HG03521 (cell line): ENCODE results near the gene SP6.

Source experiments
- ATAC-seq: cut with Tn5 transposase; IDR thresholded peaks from one replicate; pipeline ENCODE4 v1.9.1; 2021; ENCODE audit warnings: mild to moderate bottlenecking, moderate library complexity; ENCODE audit not compliant: unreplicated experiment

Gene SP6

DNA sequence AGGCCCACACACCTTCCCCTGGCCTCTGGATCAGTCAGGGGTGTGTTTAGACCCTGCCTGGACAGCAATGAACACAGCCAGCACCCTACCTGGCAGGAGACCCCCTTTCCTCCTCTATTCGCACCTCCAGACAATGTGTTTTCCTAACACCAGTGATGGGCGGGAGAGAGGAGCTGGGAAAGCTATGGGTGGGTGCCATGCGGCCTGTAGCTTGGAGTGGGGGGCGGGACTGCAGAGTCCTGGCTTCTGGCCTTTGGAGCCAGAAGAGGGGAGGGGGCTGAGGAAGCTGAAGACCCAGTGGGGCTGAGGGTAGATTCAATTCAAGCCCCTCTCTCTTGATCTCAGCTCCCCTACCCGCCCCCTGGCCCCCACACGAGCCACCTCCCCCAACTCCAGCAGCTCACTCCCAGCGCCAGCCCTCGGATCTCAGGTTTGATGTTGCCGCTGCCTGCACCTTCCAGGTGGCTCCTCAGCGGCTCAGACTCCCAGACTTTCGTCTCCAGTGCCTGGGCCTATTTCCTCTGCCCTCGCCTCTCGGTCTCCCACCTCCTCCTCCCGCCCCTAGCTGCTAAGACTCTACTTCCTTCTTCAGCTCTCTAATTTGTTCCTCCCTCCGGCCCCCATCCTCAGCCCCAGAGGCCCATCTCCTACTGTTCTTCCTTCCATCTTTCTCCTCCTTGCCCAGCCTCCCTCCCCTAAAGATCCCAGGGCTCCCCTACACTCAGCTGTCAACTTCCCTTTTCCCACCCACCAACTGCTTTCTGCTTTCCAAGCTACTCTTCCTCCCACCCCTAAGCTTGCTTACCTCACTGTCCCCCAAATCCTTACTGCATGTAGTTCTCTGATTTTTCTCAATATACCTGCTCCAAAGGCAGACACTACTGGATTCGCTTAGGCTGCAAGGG lies 6.8 kb upstream of the SP6 start:
- no peak for ATAC-seq

DNA sequence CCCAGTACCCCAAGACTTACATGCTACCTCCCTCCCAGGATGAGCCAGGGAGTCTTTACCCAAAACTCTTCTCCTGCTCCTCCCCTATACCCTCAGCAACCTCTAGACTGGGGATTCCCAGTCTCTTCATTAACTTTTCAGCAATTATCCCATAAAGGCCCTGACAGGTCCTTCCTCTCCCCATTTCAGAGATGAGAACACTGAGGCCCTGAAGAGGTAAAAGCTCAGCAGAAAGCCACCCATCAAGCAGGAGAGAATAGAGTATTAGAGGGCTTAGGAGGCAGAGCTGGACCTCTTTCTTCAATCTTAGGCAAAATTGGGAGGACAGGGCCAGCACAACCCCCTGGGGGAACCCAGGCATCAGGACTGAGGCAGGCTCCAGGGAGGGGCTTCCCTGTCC lies 5.9 kb upstream of the SP6 start:
- no peak for ATAC-seq

DNA sequence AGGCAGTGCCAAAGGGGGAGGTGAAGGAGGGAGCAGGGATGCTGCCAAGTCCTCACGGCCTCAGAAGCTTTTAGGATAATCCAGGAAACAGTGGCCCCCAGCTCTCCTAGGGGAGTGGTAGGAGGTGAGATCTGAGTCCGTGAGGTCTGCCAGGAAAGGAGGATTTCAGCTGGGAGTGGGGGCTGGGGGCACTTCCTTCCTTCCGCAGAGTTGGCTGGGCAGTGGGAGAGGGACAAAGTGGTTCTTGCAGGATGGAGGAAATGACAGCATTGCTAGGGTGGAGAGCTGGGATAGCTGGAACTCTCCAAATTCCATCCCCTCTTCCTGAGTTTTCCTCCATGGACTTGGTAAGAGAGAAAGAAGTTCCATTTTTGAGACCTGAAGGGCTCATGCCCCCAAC lies 4.8 kb upstream of the SP6 start:
- no peak for ATAC-seq

DNA sequence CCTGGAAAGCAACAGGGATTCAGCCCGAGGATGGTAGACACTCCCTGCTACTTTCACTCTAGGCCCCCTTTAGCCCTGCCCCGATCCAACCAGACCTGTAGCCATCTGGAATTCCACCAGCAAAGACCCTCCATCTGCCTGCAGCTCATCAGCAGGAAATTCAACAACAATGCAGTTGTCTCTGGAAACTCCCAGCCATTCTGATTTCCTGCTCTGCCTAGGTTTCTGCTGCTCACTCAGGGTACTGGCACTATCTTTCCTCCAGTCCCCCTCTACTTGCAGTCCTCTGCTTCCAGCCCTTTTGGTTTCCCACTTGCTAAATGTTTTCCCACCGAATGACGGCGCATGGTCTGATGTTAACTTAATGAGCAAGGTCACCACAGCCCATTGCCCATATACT lies 2.7 kb upstream of the SP6 start:
- no peak for ATAC-seq

DNA sequence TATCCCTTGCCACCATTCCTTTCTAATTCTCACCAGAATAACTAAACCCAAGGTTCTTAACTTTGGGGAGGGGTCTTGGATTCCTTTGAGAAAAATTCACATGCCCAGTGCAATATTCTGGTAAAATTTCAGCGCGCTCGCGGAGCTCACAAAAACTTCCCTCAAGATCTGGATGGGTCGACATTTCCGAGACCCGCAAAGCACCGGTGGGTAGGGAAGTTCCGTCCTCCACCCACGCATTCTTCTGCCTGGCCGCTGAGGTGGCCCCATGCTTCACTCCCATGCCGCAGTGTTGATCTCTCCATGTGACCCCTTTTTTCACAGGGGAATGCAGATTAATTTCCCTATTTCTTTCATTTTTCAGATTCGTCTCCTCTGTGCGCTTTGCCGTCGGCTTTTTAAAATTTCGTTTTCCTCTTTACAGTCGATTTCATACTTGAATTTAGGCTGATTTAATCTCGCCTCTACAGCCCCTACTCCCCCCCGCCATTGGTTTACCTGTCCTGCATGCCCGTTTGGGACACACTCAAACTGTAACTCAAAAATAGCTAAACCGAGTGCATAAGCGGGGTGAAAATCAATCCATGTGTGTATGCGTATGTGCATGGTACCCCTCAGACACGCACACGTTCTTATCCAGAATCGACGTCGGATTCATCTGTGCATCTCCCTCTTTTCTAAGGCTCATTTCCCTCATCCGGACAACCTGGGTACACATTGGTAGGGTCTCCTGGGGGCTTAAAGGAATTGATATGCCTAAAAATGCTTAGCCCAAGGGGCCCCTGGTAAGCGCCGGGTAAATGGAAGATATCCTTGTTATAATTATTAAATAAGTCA lies 1.4 kb upstream of the SP6 start:
- no peak for ATAC-seq

DNA sequence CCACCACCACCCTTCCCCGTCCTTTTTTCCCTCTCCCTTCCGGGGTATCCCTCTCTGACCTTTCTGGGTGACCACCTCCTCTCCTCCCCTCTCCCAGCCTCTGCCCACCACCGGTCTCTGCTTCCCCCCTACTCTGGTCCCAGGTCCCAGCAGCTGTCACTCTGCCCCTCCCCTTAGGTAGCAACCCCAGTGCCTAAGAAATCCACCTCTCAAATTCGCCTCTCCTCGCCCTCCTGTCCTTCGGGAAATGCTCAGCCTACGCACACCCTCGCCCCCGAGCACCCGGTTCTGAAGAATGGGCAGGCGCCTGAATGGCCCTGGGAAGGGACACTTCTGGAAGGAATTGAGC lies 775 bp upstream of the SP6 start:
- ATAC-seq, result no peak

DNA sequence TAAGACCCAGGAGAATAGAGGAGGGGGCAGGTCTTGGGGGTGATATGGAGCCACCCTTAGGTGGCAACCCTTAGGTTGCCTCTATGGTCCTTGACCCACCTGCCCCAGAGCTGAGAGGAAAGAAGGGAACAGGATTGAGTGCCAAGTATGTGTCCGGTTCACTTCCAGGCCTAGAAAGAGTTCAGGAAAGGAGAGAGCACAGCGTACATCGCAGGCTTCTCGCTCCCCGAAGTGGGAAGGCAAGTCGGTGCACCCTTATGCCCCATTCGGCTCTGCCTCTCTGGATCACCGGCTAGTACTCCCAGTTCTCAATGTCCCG lies 631 bp downstream of the SP6 start:
- ATAC-seq, result no peak

DNA sequence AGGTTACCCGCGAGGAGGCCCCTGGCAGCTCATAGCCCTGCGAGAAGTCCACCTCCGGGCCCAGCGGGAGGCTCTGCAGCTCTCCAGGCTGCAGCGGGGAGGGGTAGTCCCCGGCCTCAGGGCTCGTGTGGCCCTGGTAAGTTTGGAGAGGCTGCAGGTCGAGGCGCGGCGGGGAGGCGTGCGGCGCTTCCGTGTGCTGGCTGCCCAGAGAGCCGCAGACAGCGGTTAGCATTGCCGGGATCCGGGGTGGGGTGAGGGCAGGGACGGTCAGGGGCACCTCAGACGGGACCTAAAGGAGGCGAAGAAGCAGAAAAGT lies 2.8 kb downstream of the SP6 start:
- ATAC-seq, result no peak

DNA sequence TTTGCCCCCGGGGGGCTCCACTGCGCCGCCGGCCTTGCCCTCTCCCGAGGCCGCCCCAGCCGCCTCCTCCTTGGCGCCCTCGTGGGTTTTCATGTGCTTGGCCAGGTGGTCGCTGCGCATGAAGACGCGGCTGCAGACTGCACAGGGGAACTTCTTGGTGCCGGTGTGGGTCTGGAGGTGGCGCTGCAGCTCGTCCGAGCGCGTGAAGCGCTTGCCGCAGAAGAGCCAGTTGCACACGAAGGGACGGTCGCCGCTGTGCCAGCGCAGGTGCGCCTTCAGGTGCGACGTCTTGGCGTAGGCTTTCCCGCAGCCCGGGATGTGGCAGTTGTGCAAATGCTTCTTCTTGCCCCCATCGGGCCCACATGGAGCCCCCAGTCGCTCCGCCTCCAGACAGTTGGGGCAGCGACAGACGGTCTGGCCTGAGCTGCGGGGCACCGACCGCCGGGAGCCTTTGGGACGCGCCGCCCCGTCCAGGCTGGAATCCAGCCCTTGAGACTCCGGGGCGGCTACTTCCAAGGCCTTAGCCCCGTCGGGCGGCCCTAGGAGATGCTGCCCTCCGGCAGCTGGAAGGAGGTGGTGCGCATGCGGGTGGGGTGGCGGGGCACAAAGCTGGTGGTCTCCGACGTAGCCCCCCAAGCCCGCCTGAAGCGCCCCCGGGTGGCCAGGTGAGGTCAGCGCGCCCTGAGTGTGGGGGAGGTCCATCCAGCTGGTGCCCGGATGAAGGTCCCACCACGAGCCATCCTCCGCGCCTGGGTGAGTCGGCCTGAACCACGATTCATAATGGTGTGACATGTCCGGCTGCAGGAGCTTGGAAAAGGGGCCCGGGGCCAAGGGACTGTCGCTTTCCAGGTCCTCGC lies 3.4 kb downstream of the SP6 start:
- ATAC-seq, result no peak

DNA sequence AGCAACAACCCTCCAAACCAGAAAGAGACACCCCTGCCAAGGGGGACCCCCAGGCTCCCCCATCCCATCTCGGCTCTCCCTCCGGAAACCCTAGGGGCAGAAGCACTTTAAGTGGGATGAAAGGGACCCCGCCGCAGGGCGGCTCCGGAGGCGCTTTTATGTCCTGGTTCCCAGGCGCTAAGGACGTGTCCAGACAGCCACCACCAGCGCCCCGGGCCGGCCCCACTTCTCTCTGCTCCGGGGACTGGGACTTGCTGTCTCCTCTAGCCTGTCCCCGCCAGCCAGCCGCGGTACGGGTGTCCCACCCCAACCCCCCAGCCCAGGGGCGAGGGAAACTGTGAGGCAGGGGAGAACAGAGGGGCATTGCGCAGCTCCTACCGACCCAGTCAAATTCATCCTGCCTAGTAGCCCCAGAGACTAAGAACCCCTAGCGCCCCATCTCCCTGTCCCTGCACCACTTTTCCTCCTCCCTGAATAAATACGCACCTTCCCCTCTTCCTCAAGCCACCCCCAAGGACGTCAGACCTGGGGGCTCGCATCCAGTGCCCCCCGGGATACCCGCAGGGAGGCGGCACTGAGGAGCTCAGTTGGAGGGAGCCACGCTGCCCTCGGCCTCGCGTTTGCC lies 4.1 kb downstream of the SP6 start:
- no peak for ATAC-seq

DNA sequence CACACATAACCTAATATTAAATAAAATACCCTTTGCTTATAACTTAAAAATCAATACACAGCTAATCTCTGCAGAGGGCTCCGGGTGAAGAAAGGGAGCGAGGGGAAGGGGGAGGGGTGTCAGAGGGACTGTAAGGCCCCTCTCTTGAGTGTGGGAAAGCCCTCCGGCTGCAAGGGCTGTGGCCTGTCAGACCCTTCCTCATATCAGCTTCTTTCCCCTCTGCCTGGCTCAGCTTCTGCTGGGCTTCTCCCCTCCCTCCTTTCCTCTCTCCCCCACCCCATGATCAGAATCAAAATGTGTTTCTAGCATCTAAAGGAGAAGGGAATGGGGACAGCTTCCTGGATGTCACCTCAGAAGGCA lies 5.3 kb downstream of the SP6 start:
- ATAC-seq, result no peak

DNA sequence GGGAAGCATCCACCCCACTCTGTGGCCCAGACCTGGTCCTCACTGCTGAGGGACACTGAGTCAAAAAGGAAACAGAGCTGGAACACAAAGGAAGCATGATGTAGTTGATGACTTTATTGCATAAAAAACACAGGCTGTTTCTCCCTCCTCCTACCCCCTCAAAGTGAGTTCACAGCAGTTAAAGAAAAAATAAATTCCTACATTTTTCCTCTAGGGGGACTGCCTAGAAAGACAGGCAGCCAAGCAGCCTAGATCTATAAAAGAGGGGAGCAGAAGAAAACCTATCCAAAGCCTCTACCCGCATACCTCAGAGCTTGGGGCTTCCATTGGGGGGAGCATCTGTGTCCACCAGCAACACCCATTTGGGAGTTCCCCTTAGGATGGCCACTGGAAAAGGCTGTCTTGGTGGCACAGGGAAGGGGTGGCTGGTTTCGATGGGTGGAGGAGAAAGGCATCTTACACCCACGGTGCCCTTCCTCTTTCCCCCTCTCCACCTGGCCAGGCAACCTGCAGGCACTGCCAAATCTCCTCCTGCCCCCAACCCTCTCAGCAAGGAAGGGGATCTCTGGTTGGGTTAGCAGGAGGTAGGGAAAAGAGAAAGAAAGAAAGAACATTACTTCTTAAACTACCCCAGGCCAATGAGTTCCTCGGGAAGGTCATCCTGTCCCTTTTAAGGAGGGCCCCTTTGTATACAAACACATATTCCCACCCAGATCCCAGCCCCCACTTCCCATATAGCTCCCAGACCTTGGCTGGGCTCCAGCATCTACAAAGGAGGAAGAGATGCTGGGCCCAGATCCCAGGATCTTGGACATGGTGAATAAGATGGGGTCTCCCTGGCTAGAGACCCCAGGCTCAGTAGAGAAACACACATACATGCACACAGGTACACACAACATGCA lies 5.9 kb downstream of the SP6 start:
- no peak for ATAC-seq

DNA sequence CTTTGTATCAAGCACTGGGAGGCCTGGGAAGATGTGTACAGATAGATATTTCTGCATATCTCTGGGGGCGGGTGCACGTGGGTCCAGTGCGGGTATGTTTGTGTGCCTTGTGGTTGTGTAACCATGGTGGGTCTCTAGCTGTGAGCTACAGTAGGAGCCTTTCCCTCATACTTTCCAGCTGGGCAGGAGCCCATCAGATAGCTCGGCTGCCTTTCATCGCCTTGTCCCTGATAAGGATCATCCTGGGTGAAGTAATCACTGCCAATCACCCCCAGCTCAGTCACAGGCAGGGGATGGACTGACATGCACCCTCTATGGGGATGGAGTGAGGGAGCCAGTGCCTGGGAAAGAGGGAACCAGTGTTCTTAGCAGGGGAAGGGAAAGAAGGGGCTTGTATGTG lies 6.7 kb downstream of the SP6 start:
- ATAC-seq, result no peak

DNA sequence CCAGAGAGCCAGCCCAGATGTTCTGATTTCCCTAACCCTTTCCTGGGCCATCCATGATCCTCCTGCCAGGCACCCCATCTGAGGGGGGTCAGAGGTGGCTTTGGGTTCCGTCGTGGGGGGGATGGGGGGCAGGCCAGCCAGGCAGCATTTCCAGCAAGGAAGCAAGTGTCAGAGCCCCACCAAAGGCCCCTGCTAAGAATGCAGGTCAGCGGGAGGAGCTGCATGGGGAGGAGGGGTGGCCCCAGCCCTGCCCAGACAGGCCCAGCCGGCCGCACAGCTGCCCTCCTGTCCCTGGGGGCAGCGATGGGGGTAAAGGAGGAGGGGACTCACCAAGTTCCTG lies 7.6 kb downstream of the SP6 start:
- ATAC-seq, result no peak

DNA sequence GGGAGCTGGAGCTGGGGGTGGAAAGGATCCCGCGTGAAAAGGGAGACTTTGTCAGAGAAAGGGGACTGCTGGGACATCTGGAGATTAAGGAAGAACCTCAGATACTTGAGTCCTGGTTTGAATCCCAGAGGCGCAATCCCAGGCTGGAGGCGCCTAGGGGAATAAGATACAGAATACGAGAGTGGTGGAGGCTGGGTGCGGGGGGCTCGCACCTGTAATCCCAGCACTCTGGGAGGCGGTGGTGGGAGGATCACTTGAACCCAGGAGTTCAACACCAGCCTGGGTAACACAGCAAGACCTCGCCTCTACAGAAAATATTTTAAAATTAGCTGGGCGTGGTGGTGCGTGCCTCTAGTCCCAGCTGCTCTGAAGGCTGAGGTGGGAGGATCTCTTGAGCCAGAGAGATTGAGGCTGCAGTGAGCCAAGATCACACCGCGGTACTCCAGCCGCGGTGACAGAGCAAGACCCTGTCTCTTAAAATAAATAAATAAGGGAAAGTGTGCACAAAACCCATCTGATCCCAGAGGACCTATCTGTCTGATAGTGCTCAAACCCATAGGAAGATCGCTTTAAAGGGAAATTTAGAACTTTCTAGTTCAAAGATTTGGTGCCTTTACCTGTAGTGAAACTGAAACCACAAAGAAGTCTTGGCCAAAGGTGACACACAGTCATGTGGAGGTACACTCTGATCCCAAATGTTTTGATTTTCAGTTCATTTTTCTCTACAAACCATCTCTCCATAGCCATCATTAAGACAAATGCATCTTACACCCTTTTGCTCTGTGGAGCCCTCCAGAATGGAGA lies 9.3 kb downstream of the SP6 start:
- ATAC-seq, result no peak

DNA sequence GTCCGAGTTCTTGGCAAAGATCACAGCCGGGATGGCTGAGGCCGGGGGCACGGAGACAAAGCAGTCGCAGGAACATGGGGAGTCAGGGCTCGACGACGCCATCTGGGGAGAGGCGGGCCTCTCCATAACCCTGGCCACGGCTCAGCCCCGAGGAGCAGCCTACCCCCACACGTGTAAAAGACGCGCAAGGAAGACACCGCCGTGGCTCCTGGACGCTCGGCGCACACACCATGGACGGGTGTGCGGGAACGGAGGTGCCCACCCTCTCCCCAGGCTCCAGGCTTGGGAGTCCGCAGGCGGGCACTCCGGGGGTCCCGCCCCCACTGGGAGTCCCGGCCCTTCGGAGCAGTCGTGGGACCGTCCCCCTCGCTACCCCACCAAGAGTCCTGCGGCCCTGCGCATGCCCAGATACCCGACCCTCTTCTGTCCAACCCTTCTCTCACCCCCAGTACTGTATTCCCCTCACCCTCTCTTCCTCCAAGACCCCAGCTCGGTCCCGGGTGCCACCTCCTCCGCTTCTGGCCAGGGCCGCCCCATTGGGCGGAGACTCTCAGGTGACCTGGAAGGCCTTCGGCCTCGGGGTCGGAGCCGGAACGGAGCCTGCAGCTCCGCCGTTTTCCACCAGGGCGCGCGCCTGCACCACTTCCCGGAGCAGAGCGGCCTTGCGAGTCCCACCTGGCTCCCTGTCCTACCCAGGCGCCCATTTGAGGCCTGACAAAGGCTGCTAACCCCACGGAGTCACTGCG lies 10.0 kb downstream of the SP6 start, which contains the start of gene SCRN2:
TSS of gene SCRN2 (minus strand) at position 532 of the 746 bp plus-strand sequence. CDS start at position 102, 430 bp downstream.
- peak; percentile 74 for ATAC-seq

DNA sequence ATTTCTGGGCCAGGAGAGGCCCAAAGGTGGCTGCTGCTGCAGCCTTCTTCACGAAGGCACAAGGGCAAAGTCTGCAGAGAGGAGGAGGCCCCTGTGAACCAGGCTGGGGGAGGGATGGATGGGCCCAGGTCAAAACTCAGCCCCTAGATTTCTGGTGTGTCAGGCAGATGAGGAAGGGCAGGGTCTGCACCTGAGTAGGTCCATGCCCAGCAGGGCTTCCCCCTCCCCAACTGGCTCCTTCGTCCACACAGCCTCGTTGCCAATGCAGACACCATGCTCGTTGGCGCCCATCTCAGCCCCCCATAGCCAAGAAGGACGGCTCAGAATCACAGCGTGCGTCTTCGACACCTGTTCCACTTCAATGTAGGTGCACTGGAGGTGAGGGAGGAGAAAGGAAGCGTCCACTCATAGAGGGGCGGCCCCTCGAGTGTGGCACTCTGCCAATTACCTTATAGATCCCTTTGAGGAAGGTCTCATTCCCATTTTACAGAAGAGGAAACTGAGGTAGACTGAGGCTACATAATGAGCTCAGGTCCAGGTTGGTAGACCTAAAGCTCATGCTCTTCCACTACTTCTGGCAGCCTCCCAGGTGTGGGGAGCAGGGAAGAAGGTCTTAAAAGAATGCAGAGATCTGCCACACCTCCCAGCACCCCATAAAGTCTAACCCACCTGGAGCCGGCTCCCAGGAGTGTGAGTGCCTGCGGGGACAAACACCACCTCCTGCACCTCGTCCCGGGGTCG lies 10.8 kb downstream of the SP6 start:
- no peak for ATAC-seq

DNA sequence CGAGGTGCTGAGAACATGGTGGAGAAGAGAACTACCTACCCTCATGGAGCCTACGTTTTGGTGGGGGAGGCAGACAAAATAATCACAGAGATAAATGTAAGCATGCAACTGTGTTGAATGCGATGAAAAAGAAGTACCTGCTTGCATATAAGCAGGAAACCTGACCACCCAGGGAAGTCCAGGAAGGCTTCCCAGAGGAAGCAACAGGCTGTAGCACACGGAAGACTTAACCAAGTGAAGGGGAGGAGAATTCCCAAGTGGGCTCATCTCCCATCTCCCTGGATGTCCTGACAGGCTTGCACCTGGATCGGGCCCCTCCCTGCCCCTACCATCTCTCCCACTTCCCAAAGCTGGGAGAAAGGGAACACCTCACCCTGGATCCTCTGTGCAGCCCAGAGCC lies 11.9 kb downstream of the SP6 start:
- no peak for ATAC-seq
